Measurements from ENCODE around the gene PARD3.

GRCh38 chr10:34776090-34776690 is 38.9 kb downstream of the PARD3 start:
- TF ChIP-seq CTCF (IDR thresholded peaks at IDR 0.05; ENCODE audit: borderline replicate concordance, extremely low read depth, low read length, poor library complexity, severe bottlenecking), result no peak
- TF ChIP-seq EZH2 (IDR thresholded peaks at IDR 0.05; ENCODE audit: borderline replicate concordance, low read depth, low read length, severe bottlenecking), result no peak
